OCI-LY3 (cell line): ENCODE measurements around the gene NDUFA8.

ENCODE experiments used
- CTCF ChIP-seq: fragments of 200-600, 300-600 bp; sonication (generic); IDR thresholded peaks from 2 replicates; pipeline ENCODE4 v1.5.1; 2014; ENCODE audit warnings: antibody characterized with exemption, low read length, low read depth
- EZH2phosphoT487 ChIP-seq: fragments of 200-600 bp; shearing (Covaris generic); IDR thresholded peaks from 2 replicates; pipeline ENCODE4 v1.6.1; 2018; ENCODE audit warnings: antibody characterized with exemption, mixed run types, low read depth

DNA sequence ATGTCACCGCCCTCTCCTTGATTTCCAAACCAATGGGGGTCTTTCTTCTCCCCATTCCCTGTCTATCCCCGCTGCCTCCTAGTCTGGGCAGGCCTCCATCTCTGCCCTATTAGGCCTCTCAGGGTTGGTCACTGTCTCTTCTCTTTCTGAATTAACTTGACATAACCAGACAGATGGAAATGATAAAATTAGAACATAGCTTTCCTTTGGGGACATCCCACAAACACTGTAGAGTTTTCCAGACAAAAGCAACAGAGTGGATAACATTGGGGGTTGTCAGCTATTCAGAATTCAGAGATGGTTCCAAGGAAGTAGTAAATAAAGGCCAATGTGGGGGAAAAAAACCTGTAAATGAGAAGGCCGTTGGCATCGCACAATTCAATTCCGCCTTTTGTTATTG, 44.5 kb upstream of the NDUFA8 start:
- no peak for TF ChIP-seq CTCF
- no peak for TF ChIP-seq EZH2phosphoT487
